ENCODE measurements around the gene GABRR1.
"Not testable (repeated sequence)": the region's sequence is repeated elsewhere in the genome, so short reads cannot be mapped to it uniquely, and the experiment has no call there.

Gene GABRR1

DNA sequence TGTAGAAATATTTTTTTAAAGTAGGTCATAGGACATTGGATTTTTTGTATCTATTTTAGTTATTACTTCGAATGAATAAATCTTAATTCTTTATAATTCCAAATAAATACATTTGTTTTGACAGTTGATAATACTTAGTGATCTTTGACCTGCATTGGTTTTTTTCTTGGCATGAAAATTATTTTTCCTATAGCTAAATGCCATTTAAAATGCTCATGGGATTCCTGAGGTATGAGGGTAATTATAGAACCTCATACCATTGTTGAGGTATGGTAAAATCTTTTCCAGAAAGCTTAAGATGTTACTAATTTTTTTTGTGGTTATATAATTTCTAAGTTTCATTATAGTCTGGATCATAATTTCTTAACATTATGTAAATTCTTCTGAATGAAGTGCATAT lies 63.0 kb downstream of the GABRR1 start:
- no peak for DNase-seq (ENCODE audit: low read depth)

GRCh38 chr6:89148016-89148750 lies 69.0 kb downstream of the GABRR1 start:
- DNase-seq (ENCODE audit: low read depth), result no peak

- peak; percentile 36 for DNase-seq (ENCODE audit: low read depth)
Observed at GRCh38 chr6:89146718-89147700, 70.1 kb downstream of the GABRR1 start.

DNA sequence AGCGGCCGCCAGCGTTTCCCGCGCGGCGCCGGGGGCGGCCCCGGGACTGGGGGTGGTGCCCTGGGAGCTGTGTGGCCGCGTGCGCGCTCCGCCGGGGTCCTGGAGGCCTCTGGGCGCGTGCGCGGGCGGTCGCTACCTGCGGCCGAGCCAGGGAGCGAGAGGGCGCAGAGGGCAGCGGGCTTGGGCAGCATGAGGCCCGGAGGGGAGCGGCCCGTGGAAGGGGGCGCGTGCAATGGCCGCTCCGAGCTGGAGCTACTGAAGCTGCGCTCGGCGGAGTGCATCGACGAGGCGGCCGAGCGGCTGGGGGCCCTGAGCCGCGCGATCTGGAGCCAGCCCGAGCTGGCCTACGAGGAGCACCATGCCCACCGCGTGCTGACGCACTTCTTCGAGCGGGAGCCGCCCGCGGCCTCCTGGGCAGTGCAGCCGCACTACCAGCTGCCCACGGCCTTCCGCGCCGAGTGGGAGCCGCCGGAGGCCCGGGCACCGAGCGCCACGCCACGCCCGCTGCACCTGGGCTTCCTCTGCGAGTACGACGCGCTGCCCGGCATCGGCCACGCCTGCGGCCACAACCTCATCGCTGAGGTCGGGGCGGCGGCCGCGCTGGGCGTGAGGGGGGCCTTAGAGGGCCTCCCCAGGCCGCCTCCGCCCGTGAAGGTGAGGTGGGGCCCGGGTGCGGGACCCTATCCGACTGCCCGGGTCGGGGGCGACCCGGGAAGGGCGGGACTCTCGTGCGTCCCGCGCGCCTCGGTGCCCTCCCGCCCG lies 71.0 kb downstream of the GABRR1 start, which contains the start of gene PM20D2:
PM20D2 (plus strand) TSS at position 100 of the 762 bp plus-strand sequence; CDS start at position 190, 90 bp downstream.
- no peak for DNase-seq (ENCODE audit: low read depth)

GRCh38 chr6:89145091-89145955 lies 71.8 kb downstream of the GABRR1 start:
- no peak for DNase-seq (ENCODE audit: low read depth)

DNA sequence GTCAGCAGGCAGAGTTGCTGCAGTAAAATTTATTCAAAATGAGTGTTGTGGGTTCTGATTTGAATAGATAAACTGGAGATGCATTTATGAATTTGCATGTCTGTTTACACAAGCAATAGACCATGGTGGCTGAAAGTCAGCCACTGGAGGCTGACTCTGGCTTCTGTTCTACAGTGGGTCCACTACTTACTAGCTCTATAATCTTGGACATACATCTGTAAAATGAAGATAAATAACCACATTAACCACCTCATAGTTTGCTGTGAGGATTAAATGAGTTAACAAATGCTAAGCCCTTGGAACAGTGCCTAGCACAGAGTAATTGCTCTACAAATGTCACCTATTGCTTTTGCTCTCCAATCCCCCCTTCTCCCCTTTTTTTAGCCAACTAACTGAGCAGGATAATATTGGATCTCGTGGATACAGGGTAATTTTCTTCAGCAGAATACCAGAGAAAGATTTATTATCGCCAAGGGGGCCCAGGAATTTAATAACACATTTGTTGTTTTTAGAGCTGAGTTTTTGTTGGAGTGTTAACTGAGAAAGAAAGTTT lies 72.7 kb downstream of the GABRR1 start:
- DNase-seq (ENCODE audit: low read depth), result no peak

DNA sequence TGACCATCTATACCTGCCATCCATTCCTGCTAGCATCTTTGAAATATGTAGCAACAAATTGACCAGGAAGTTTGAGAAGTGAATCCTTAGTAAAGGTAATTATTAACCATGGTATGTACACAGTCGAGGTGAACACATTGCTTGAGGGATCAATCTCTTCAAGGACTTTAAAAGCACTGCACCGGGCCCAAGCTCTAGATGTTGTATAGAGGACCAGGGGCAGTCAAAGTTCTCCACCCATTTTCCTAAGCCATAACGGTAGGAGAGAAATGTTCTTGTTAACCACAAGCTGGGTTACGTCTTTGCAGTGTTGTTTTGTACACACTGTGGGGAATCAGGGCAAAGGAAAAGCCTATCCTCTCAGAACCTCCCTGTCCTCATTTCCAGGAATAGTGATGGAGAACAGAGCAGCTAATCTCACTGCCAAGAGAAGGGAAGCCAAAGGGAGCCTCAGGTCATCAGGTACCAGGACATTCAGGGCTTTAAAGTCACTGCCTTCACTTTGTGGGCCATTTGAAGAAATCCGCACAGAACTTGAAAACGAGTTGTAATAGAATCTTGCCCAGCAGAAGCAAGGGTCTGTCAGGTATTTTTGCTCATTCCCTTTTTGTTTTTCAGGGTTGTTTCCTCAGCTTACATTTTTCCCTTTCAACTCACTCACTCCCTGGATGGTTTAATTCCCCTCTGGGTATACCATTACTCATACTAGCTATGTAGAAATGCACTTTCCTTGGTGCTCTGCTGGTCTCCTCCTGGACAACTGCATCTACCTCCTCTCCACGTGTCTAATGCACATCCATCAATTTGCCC lies 76.6 kb downstream of the GABRR1 start:
- no peak for DNase-seq (ENCODE audit: low read depth)

DNA sequence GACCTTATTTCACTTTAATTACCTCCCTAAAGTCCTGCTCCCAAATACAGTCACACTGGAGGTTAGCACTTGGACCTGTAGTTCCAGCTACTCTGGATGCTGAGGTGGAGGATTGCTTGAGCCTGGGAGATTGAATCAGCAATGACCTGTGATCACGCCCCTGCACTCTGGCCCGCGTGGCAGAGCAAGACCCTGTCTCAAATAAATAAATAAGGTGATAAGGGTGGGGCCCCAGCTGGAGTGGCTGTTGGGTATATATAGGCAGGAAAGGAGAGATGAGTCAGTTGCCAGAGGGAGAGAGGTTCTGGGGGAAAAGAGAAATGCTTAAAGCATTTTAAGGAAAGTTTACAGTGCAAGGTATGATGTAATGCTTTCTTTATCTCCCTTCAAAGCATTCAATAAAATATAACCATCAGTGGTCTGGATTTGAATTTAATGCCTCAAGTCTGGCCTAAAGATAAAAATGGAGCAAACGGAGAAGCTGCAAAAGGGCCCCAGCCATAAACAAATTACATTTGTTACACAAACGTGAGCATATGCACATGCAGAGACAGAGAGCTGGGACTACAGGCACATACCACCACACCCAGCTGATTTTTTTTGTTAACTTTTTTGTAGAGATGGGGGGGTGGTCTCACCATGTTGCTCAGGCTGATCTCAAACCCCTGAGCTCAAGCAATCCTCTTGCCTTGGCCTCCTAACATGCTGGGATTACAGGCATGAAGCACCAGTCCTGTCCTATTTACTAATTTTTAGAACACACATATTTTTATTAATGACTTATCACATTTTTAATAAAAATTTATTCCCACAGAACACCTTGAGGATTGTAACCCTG lies 77.4 kb downstream of the GABRR1 start:
- no peak for DNase-seq (ENCODE audit: low read depth)

GRCh38 chr6:89138173-89138572 lies 79.0 kb downstream of the GABRR1 start:
- no peak for DNase-seq (ENCODE audit: low read depth)

GRCh38 chr6:89134723-89135122 lies 82.4 kb downstream of the GABRR1 start:
- no peak for DNase-seq (ENCODE audit: low read depth)

DNA sequence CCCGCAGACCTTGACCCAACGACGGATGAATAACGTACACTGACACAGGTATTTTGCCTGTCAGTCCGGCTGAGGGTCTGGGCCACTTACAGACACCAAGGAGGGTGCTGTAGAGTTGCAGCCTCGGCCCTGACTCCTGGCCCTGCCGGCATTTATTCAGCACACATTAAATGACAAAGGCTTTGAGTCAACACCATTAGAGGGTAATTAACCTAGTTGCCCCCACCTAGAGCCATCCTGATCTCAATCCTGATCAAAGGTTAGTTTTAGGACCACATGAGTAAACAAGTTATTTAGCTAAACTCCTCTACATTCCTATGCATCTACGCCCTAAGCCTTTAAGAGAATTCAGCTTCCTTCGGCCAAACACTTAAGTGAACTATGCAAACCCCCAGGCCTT lies 83.2 kb downstream of the GABRR1 start:
- no peak for DNase-seq (ENCODE audit: low read depth)

DNA sequence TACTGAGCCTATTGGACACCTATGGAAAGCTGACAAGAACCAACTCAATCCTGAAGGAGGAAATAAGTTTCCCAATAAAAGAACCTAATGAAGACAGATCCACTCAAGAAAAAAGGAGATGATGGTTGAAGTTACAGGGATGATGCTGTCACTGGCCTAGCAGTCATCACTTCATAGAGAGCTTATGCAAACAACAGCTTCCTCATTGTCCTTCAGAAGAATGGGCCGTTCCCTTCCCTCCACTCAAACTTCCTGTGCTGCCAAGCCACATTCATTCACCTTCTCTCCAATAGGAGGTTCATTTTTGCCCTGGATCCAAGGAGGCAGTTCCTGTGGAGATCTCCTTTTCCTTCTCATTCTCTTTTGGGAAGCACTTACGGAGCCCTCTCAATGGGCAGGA lies 85.1 kb downstream of the GABRR1 start:
- DNase-seq (ENCODE audit: low read depth), result no peak

DNA sequence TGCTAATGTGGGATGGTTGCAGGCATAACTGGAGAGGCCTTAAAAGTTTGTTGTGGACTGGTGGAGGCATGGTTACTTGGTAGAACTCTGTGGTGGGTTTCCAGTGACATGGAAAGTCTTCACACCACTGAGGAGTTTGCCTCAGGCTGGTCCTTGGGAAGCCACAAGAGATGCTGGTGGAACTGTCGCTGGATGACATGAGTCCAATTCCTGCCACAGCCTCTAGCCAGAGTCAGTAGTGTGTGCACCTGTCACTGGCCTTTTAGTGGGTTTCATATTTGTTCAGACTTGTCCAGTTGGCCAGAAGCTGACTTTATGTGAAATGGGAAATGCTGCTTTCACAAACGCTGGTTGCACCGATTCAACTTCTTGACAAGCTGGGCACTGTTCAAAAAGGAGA lies 85.6 kb downstream of the GABRR1 start:
- no peak for DNase-seq (ENCODE audit: low read depth)

GRCh38 chr6:89128256-89128671 lies 88.9 kb downstream of the GABRR1 start:
- not testable (repeated sequence) for DNase-seq (ENCODE audit: low read depth)
